NCI-H69 (cell line): ENCODE results near the gene PRR20A.
"Not testable (repeated sequence)": the region's sequence is repeated elsewhere in the genome, so short reads cannot be mapped to it uniquely, and the experiment has no call there.

Experiments
- DNase-seq: peaks from one replicate; lab custom pipeline; 2025; lab: John Stamatoyannopoulos, UW

PRR20A gene

GRCh38 chr13:57140235-57140968 is at the start of gene PRR20A:
PRR20A (plus strand) TSS chr13:57140918; CDS start chr13:57141305, 387 bp downstream.
- not testable (repeated sequence) for DNase-seq

GRCh38 chr13:57114945-57115344 is 25.8 kb upstream of the PRR20A start:
- DNase-seq = no peak

DNA sequence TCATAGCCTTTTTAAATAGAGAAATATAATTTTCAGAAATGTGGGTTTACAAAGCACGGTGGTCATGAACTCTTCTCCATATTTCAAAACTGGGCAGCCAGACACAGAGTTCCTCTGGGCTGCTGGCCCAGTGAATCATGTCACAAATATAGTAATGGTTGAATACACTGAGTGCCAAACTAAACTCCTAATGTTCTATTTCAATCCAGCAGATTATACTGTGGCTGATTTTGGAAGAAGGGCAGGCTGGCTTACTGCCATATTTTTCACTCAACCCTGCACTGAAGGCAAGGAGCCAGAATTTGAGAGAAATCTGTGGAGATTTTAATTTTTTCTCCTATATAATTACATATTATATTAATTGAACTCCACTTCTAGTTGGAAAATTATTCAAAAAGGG is 17.0 kb upstream of the PRR20A start:
- peak; percentile 67 for DNase-seq

DNA sequence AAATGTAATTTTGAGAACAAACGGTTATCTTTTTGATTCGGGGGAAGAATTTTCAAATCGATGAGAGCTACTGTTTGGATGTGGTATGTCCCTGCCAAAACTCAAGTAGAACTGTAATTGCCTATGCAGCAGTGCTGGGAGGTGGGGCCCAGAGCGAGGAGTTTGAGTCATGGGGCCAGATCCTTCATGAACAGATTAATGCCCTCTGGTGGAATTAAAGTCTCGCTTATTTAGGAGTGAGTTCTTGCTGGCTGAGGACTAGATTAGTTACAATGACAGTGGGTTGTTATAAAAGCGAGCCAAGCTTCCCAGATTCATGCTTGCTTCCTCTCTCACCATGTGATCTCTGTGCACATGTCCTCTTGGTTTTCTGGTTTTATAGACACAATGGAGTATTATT is 11.8 kb upstream of the PRR20A start:
- no peak for DNase-seq

- no peak for DNase-seq
Measured at GRCh38 chr13:57136093-57136492, 4.6 kb upstream of the PRR20A start.

GRCh38 chr13:57137585-57137984 is 3.1 kb upstream of the PRR20A start:
- DNase-seq = no peak

- DNase-seq = no peak
Measured at GRCh38 chr13:57138988-57139387, 1.7 kb upstream of the PRR20A start.

DNA sequence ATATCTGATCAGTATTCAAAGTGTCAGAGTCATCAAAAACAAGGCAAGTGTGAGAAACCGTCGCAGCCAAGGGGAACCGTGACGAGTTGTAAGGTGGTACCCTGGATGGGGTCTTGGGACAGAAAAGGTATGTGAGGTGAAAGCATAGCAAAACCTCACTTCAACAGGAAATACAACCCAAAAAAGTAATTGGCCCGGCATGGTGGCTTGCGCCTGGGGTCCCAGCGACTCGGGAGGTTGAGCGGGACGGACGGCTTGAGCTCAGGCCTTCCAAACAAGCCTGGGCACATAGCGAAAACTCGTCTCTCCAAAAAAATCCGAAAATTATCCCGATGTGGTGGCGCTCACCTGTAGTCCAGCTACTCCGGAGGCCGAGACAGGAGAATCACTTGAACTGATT is 937 bp upstream of the PRR20A start:
- not testable (repeated sequence) for DNase-seq

- DNase-seq = not testable (repeated sequence)
Measured at GRCh38 chr13:57147188-57147587, 6.5 kb downstream of the PRR20A start, which contains the start of gene PRR20B. PRR20B (plus strand) TSS chr13:57147488; CDS start chr13:57147875, 387 bp downstream.

DNA sequence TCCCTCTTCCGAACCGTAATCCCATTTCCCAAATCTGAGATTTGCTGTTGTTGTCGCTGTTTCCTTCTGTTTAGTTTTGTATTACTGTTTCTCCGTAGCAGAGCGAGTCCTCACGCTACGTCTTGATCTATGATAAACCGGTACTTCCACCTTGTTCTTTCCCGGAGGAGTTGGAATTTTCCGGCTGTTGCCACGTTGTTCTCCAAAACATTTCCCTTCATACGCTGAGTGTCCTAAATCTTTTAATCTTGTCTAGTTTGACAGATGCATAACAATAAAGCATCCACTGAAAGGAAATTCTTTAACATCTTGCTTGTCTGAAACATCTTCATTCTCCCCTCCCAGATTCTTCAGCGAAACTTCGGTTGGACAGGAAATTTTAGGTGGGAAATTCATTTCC is 7.4 kb downstream of the PRR20A start:
- DNase-seq = not testable (repeated sequence)

- not testable (repeated sequence) for DNase-seq
Measured at GRCh38 chr13:57153761-57154160, 13.0 kb downstream of the PRR20A start, which contains the start of gene PRR20C. PRR20C (plus strand) TSS chr13:57154061; CDS start chr13:57154448, 387 bp downstream.

DNA sequence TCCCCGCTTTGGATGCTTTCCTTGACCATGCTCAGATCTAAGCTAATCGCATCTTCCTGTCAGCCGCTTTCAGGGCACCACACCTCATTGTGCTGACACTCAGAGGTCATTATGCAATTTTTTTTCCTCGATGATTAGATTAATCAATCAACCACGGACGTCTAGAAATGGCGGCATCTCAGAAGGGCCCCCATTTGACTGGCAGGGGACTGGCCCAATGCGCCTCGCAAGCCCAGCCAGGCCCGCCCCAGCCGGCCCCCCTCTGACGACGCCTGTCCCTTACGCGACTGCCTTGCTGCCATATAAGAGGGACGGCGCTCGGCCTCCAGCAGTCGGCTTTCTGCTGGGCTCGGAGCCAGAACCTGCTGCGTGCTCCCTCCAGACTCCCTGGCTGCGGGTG is 19.6 kb downstream of the PRR20A start, which contains the start of gene PRR20D:
Gene PRR20D (plus strand): TSS at position 301 of the 400 bp plus-strand sequence. CDS start 387 bp downstream, outside the sequence.
- not testable (repeated sequence) for DNase-seq

- not testable (repeated sequence) for DNase-seq
Measured at GRCh38 chr13:57166897-57167296, 26.2 kb downstream of the PRR20A start, which contains the start of gene PRR20E. PRR20E (plus strand) TSS chr13:57167197; CDS start chr13:57167584, 387 bp downstream.

- DNase-seq = no peak
Measured at GRCh38 chr13:57191667-57192066, 50.9 kb downstream of the PRR20A start.
